ENCODE data around the gene XAGE3. TPM values are rescaled to one million over a fixed set of nuclear protein-coding genes. Genes with fewer than 3 reads are reported as not detected.
"Not testable (repeated sequence)": the region's sequence is repeated elsewhere in the genome, so short reads cannot be mapped to it uniquely, and the experiment has no call there.

Gene XAGE3
- total RNA-seq, 1 experiment from 2014 or later = not detected

- DNase-seq (peak; percentile 31), ATAC-seq (peak; percentile 51)
- CTCF ChIA-PET = no interaction called here
- Histone ChIP-seq H2AFZ (ENCODE audit: low read length) (no peak overlapping the region), H3K79me2 (ENCODE audit: low read length) (no peaks in the 10 kb centered on the region), H3K9me3 (ENCODE audit: low read length) (no peaks in the 10 kb centered on the region), H3F3A (ENCODE audit: low read length, unreplicated experiment) (no peaks in the 10 kb centered on the region), H3K36me3 (ENCODE audit: low read depth, low read length) (no peaks in the 10 kb centered on the region), H3K9ac (ENCODE audit: low read length) (no peak overlapping the region), H3K9me2 (replicated peaks; ENCODE audit: low read length) (no peaks in the 10 kb centered on the region), H3K27ac (ENCODE audit: low read length) (no peak overlapping the region), H3K27me3 (ENCODE audit: low read length) (no peaks in the 10 kb centered on the region), H4K20me1 (ENCODE audit: low read length) (no peaks in the 10 kb centered on the region), H3K4me1 (ENCODE audit: insufficient read depth, low read length) (peaks cover 18% of the 10 kb centered on the region), H3K4me3 (ENCODE audit: low read length) (no peak overlapping the region), H3K4me2 (ENCODE audit: low read length) (peak overlapping the region; percentile 51)
- no peak for TF ChIP-seq EZH2 (IDR thresholded peaks at IDR 0.05; ENCODE audit: low read length, unreplicated experiment)
- TF ChIP-seq EZH2phosphoT487 (IDR thresholded peaks at IDR 0.05; ENCODE audit: borderline replicate concordance, low read length) = no peak
- no peak for TF ChIP-seq CTCF (conservative IDR thresholded peaks at IDR 0.05; ENCODE audit: low read depth, low read length)
- BruUV-seq (replicated peaks) = no TSS peak
- POLR2A ChIA-PET (ENCODE audit: unreplicated experiment) = no interaction called here
- intact Hi-C loops (cut with micrococcal nuclease) = no loop called here
Measured at GRCh38 chrX:52852110-52852860, 15.6 kb downstream of the XAGE3 start.

- H3K9ac ChIP-seq (ENCODE audit: low read length); H3F3A ChIP-seq (ENCODE audit: low read length, unreplicated experiment); H3K27ac ChIP-seq (ENCODE audit: low read length); intact Hi-C loops (cut with micrococcal nuclease); H2AFZ ChIP-seq (ENCODE audit: low read length); DNase-seq; CTCF ChIA-PET; H4K20me1 ChIP-seq (ENCODE audit: low read length); BruUV-seq (replicated peaks); H3K79me2 ChIP-seq (ENCODE audit: low read length); H3K4me3 ChIP-seq (ENCODE audit: low read length); ATAC-seq; H3K9me2 ChIP-seq (replicated peaks; ENCODE audit: low read length); H3K4me1 ChIP-seq (ENCODE audit: insufficient read depth, low read length); H3K4me2 ChIP-seq (ENCODE audit: low read length); H3K9me3 ChIP-seq (ENCODE audit: low read length); H3K36me3 ChIP-seq (ENCODE audit: low read depth, low read length); POLR2A ChIA-PET (ENCODE audit: unreplicated experiment): not testable (repeated sequence)
- peaks cover 11% of the 10 kb centered on the region for H3K27me3 ChIP-seq (ENCODE audit: low read length)
Measured at GRCh38 chrX:52843619-52844018, 24.3 kb downstream of the XAGE3 start.

- H3K27ac ChIP-seq (ENCODE audit: low read length) = no peak overlapping the region
- no peaks in the 10 kb centered on the region for H4K20me1 ChIP-seq (ENCODE audit: low read length)
- H3K9ac ChIP-seq (ENCODE audit: low read length) = no peak overlapping the region
- no peak overlapping the region for H3K4me2 ChIP-seq (ENCODE audit: low read length)
- no peaks in the 10 kb centered on the region for H3K4me1 ChIP-seq (ENCODE audit: insufficient read depth, low read length)
- no peak for TF ChIP-seq EZH2 (IDR thresholded peaks at IDR 0.05; ENCODE audit: low read length, unreplicated experiment)
- TF ChIP-seq EZH2phosphoT487 (IDR thresholded peaks at IDR 0.05; ENCODE audit: borderline replicate concordance, low read length) = no peak
- no peak for TF ChIP-seq CTCF (conservative IDR thresholded peaks at IDR 0.05; ENCODE audit: low read depth, low read length)
- no peaks in the 10 kb centered on the region for H3F3A ChIP-seq (ENCODE audit: low read length, unreplicated experiment)
- no peaks in the 10 kb centered on the region for H3K9me2 ChIP-seq (replicated peaks; ENCODE audit: low read length)
- peaks cover 11% of the 10 kb centered on the region for H3K27me3 ChIP-seq (ENCODE audit: low read length)
- no TSS peak for BruUV-seq (replicated peaks)
- H3K9me3 ChIP-seq (ENCODE audit: low read length) = no peaks in the 10 kb centered on the region
- intact Hi-C loops (cut with micrococcal nuclease) = no loop called here
- H3K79me2 ChIP-seq (ENCODE audit: low read length) = no peaks in the 10 kb centered on the region
- DNase-seq (peak; percentile 26), ATAC-seq (no peak)
- H2AFZ ChIP-seq (ENCODE audit: low read length) = no peak overlapping the region
- no peak overlapping the region for H3K4me3 ChIP-seq (ENCODE audit: low read length)
- no peaks in the 10 kb centered on the region for H3K36me3 ChIP-seq (ENCODE audit: low read depth, low read length)
- CTCF ChIA-PET = no interaction called here
- POLR2A ChIA-PET (ENCODE audit: unreplicated experiment) = no interaction called here
Measured at GRCh38 chrX:52839137-52839536, 28.7 kb downstream of the XAGE3 start.
